Liver (tissue), 9 donors: ENCODE measurements around the gene TP53. TPM values are rescaled to one million over a fixed set of nuclear protein-coding genes. Genes with fewer than 3 reads are reported as not detected.
A peak's percentile ranks its signal among the peaks of the same experiment; 100 is the strongest.

Experiments
- DNase-seq: peaks from one replicate; pipeline ENCODE4 v3.0.0-alpha.2; 2017; ENCODE audit warnings: low spot score
- H3K27ac ChIP-seq, 2 donors: one replicate each; pipeline ENCODE4 v1.7.0; 2013; ENCODE audit warnings: inconsistent platforms in 2 of 2, low read length in 2 of 2, control low read depth in 1 of 2, low read depth in 1 of 2, mild to moderate bottlenecking in 1 of 2
- H3K27me3 ChIP-seq, 4 donors: one replicate each; pipeline versions ENCODE4 v1.6.1 to v1.7.0; 2013; ENCODE audit warnings: low read length in 3 of 4, inconsistent platforms in 1 of 4, mild to moderate bottlenecking in 1 of 4, moderate library complexity in 1 of 4; ENCODE audit not compliant: control insufficient read depth in 4 of 4, insufficient read depth in 4 of 4
- H3K36me3 ChIP-seq, 4 donors: one replicate each; pipeline versions ENCODE4 v1.6.1 to v1.7.0; 2013; ENCODE audit warnings: low read length in 3 of 4, mild to moderate bottlenecking in 3 of 4, low read depth in 1 of 4, moderate library complexity in 1 of 4; ENCODE audit not compliant: control insufficient read depth in 4 of 4, insufficient read depth in 3 of 4
- H3K4me1 ChIP-seq, 4 donors: one replicate each; pipeline versions ENCODE4 v1.6.1 to v1.7.0; 2013; ENCODE audit warnings: low read length in 3 of 4, mild to moderate bottlenecking in 3 of 4, moderate library complexity in 1 of 4; ENCODE audit not compliant: control insufficient read depth in 4 of 4, insufficient read depth in 4 of 4
- H3K4me3 ChIP-seq, 3 donors: one replicate each; pipeline versions ENCODE4 v1.6.1 to v1.7.0; 2013; ENCODE audit warnings: low read length in 3 of 3, control low read depth in 1 of 3, low read depth in 1 of 3, mild to moderate bottlenecking in 1 of 3
- H3K9ac ChIP-seq, 2 donors: one replicate each; pipeline ENCODE4 v1.7.0; 2013; ENCODE audit warnings: low read length in 2 of 2, mild to moderate bottlenecking in 2 of 2, moderate library complexity in 2 of 2, control low read depth in 1 of 2, low read depth in 1 of 2
- H3K9me3 ChIP-seq, 4 donors: one replicate each; pipeline versions ENCODE4 v1.6.1 to v1.7.0; 2013; ENCODE audit warnings: low read length in 3 of 4; ENCODE audit not compliant: control insufficient read depth in 4 of 4
- ATF3 ChIP-seq: IDR thresholded peaks from 2 replicates; pipeline ENCODE4 v1.6.1; 2016; ENCODE audit warnings: antibody characterized with exemption
- CTCF ChIP-seq: fragments of 150-350 bp; IDR thresholded peaks from 2 replicates; pipeline ENCODE4 v1.5.1; 2017; ENCODE audit warnings: improper control_type of control experiment, low read depth, low read length; ENCODE audit not compliant: missing input control
- FOXA1 ChIP-seq: IDR thresholded peaks from 2 replicates; pipeline ENCODE4 v1.6.1; 2016; ENCODE audit warnings: antibody characterized with exemption
- GABPA ChIP-seq, 2 donors: IDR thresholded peaks in 1 of 2; conservative IDR thresholded peaks in 1 of 2; 2 replicates each; pipeline ENCODE4 v1.6.1; 2016; ENCODE audit warnings: antibody characterized with exemption in 2 of 2, mild to moderate bottlenecking in 1 of 2, moderate library complexity in 1 of 2
- HNF4G ChIP-seq: IDR thresholded peaks from 2 replicates; pipeline ENCODE4 v1.6.1; 2016; ENCODE audit warnings: antibody characterized with exemption
- MAX ChIP-seq: IDR thresholded peaks from 2 replicates; pipeline ENCODE4 v1.6.1; 2016; ENCODE audit warnings: antibody characterized with exemption
- REST ChIP-seq: IDR thresholded peaks from 2 replicates; pipeline ENCODE4 v1.6.1; 2016; ENCODE audit warnings: antibody characterized with exemption, mild to moderate bottlenecking
- RXRA ChIP-seq, 2 donors: IDR thresholded peaks; 2 replicates each; pipeline ENCODE4 v1.6.1; 2017 to 2018; ENCODE audit warnings: antibody characterized with exemption in 2 of 2, mild to moderate bottlenecking in 1 of 2
- TAF1 ChIP-seq: conservative IDR thresholded peaks from 2 replicates; pipeline ENCODE4 v1.6.1; 2016; ENCODE audit warnings: antibody characterized with exemption, mild to moderate bottlenecking
- YY1 ChIP-seq: IDR thresholded peaks from 2 replicates; pipeline ENCODE4 v1.6.1; 2016; ENCODE audit warnings: antibody characterized with exemption, mild to moderate bottlenecking
- WGBS: extraction: QIAGEN DNeasy Blood & Tissue Kit; methylation state at CpG from one replicate; pipeline ENCODE4 v1.1.7; 2013; 5-methylcytosine and 5-hydroxymethylcytosine counted together
- polyA plus RNA-seq, 2 donors: library from polyadenylated mRNA; stranded (reverse) in 1 of 2; unstranded in 1 of 2; fragments of 200-250 nt in 1 of 2; fragments of >200 nt in 1 of 2; fragmentation: Nextera tagmentation in 1 of 2; extraction: Ambion mirVana in 1 of 2; gene quantifications; one replicate each; pipeline versions ENCODE4 v1.2.1 to v1.2.3, GENCODE V29; 2013 to 2015
- total RNA-seq, 2 donors: library from RNA; depleted of rRNA; stranded (reverse); fragments of >200 nt; gene quantifications; one replicate each; pipeline ENCODE4 v1.2.3, GENCODE V29; 2014
- donor health status: healthy.
- donor health status: healthy.
- donor health status: healthy.
- donor health status: healthy.
- donor health status: healthy.

The TP53 gene
- total and polyA plus RNA-seq, 4 donors = 8.3 to 18.4 (median 12.6) TPM

GRCh38 chr17:7715936-7716886 lies 28.9 kb upstream of the TP53 start:
- peaks cover 3 to 14% (median 10%) of the 10 kb centered on the region in 4 donors for H3K4me1 ChIP-seq
- TF ChIP-seq TAF1 (no peak), FOXA1 (no peak), GABPA (IDR thresholded peaks at IDR 0.05 in 1 of 2, conservative IDR thresholded peaks at IDR 0.05 in 1 of 2) (no peak), CTCF (no peak), HNF4G (no peak), ATF3 (no peak), RXRA (IDR thresholded peaks at IDR 0.05) (no peak), YY1 (no peak), MAX (no peak), REST (no peak)
- no peak overlapping the region for H3K27ac ChIP-seq
- no peak for DNase-seq
- peak overlapping the region in 1 of 3 donors; percentile 45 for H3K4me3 ChIP-seq
- 29% methylated on average over 20 of the region's 20 CpGs for WGBS
- H3K36me3 ChIP-seq = no peaks in the 10 kb centered on the region
- H3K9ac ChIP-seq = no peak overlapping the region
- H3K27me3 ChIP-seq = peaks cover 0 to 19% (median 10%) of the 10 kb centered on the region in 4 donors
- H3K9me3 ChIP-seq = no peaks in the 10 kb centered on the region

GRCh38 chr17:7714721-7715594 lies 27.7 kb upstream of the TP53 start:
- H3K27me3 ChIP-seq = peaks cover 0 to 27% (median 10%) of the 10 kb centered on the region in 4 donors

More at GRCh38 chr17:7714721-7715594, 27.7 kb upstream of the TP53 start:
- peaks cover 3 to 14% (median 10%) of the 10 kb centered on the region in 4 donors for H3K4me1 ChIP-seq
- no peak overlapping the region for H3K4me3 ChIP-seq
- no peaks in the 10 kb centered on the region for H3K36me3 ChIP-seq
- no peaks in the 10 kb centered on the region for H3K9me3 ChIP-seq
- H3K9ac ChIP-seq = no peak overlapping the region
- no peak for DNase-seq
- 65% methylated on average over 10 of the region's 10 CpGs for WGBS
- H3K27ac ChIP-seq = no peak overlapping the region
- no peak for TF ChIP-seq CTCF
